ENCODE data around the gene SLC25A21.

The SLC25A21 gene

DNA sequence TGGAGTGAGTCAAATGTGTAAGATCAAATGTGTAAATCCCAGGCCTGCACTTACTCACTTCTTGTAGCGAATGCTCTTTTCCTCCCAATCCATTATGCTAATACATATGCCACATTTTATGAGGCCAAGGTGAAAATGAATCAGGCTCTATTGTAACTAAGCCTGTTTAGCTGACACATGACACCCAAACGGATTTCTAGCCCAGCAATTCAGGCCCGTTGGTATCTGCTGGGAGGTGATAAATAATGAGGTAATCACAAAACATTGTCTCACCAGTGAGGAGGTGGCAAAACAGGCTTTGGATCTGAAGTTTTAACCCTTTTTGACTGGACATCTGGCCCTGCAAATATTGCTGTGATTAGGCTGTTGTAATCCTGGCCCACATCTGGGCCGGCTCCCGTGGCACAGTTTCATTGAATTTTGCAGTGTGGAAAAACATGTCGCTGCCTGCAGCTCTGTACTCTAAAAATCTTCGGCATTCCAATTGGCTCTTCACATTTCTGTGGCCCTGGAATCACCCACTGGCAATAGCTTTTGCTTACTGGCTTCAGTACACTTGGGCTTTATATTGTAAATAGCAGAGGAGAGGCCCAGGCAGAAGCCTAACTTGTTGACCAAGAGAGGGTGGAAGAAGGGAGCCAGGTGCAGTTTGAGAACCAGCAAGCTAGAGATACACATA is 404.7 kb downstream of the SLC25A21 start:
- DNase-seq (ENCODE audit: low read depth in 2 of 2), result no peak

- DNase-seq (ENCODE audit: low read depth in 2 of 2), result no peak
Observed at GRCh38 chr14:36766974-36767373, 405.4 kb downstream of the SLC25A21 start.

- no peak for DNase-seq (ENCODE audit: low read depth in 2 of 2)
Observed at GRCh38 chr14:36757734-36758601, 414.4 kb downstream of the SLC25A21 start.

- no peak for DNase-seq (ENCODE audit: low read depth in 2 of 2)
Observed at GRCh38 chr14:36756226-36756625, 416.2 kb downstream of the SLC25A21 start.

DNA sequence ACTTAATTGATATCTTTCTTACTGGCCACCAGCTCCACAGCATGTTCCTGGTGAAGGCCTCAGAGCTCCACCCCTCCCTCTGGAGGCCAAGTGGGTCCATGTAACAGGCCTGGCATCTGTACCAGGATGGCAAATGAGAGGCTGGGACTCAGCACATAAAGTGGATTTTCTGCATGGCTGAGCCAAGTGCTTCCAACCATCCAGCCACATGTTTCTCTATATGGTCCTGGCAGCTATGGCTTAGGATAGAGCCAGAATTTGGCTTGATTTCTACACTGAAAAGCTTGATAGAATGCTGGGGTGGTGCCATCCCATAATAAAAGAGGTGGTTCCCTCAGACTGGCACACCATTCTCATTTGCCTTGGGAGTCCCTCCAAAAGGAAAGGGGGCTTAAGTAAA is 416.6 kb downstream of the SLC25A21 start:
- DNase-seq (ENCODE audit: low read depth in 2 of 2), result no peak

GRCh38 chr14:36751920-36752319 is 420.5 kb downstream of the SLC25A21 start:
- no peak for DNase-seq (ENCODE audit: low read depth in 2 of 2)

DNA sequence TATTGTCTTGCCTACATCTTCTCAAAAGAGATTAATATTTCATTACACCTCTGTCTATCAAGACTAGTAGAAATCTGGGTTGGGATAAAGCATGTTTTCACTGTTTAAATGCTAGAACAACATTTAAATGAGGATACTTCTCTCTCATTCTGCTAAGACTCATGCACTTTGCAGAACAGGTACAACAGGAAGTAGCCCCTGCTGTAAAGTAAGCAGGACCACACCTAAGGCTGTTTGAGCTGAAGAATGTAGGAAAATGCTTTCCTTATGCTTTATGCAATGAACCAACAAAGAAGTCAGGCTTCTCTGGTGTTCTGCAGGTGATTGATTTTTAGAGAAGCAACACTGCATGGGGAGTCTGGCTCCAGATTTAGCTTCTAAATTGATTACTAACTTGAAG is 421.3 kb downstream of the SLC25A21 start:
- DNase-seq (ENCODE audit: low read depth in 2 of 2), result no peak

- DNase-seq (ENCODE audit: low read depth in 2 of 2), result no peak
Observed at GRCh38 chr14:36750244-36750643, 422.2 kb downstream of the SLC25A21 start.

DNA sequence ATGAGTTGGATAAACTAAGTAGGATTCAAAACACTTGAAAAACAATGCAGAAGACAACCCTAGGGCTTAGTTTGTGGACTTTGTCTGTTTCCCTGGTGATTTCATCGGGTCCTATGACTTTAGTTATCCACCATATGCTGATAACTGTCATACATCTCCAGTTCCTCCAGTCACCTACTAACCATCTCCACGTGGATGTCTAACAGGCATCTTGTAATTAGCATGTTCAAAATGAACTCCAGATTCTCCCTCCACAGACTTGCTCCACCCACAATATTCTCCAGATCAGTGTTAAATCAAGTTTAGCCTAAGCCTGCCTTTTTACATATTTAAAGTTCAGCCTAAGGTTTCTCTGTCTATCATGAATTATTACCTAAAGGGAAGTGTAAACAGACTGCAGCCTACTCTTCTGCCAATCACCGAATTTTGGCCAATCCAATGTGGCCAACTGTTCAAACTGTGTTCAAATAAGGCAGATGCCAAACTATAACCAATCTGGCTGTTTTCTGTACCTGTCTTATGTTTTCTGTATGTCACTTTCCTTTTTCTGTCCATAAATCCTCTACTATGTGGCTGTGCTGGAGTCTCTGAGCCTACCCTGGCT is 423.7 kb downstream of the SLC25A21 start:
- DNase-seq (ENCODE audit: low read depth in 2 of 2), result no peak

DNA sequence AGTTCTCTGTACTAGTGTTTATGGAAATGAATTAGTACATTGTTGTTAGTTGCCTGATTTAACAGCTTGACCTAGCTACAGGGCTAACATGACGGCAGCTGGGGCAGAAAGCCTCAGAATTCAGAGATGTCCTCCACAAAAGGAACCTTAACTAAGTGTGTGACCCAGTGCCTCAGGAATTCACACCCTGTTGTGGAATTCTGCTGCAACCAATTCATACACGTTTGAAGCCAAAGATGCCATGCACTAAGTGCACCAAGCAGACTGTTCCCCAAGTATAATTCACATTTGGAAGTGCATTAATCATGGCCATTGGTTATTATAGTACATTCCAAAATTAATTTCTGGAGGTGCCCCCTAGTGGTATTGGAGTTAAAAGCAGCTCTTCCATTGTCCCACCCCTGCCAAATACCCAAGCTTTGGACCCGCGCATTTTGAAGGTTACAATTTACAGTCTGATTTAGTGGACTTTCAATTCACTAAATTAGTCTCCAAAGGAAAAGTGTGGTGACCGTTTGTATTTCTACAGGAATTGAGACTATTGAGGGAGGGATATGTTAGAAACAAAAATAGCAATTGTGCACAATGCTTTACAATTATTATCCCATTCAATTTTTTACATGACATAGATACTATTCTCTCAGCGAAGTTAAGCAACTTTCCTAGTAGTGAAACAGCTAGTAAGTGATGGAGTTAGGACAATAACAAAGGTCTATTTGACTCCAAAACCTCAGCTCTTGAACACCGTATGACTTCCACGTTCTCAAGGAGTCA is 424.8 kb downstream of the SLC25A21 start:
- no peak for DNase-seq (ENCODE audit: low read depth in 2 of 2)

GRCh38 chr14:36746872-36747271 is 425.5 kb downstream of the SLC25A21 start:
- DNase-seq (ENCODE audit: low read depth in 2 of 2), result no peak

DNA sequence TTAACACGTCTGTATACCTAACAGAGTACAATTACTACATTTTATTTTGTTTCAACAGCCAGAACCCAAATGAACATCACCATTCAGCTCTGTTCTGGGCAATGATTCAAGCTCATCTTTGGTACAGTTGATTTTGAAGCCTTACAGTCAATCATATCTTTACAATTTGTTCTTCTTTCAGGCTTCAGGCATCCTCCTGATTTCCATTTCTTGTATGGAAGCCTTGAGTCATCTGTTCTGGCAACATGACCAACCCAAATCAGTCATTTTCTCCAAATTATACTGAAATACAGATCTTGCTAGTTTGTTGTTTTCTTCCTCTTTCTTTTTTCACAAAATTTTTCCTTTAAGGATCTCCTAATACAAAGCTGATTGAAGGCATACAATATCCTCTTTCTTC is 430.5 kb downstream of the SLC25A21 start:
- DNase-seq (ENCODE audit: low read depth in 2 of 2), result no peak

GRCh38 chr14:36738269-36738668 is 434.1 kb downstream of the SLC25A21 start:
- no peak for DNase-seq (ENCODE audit: low read depth in 2 of 2)

DNA sequence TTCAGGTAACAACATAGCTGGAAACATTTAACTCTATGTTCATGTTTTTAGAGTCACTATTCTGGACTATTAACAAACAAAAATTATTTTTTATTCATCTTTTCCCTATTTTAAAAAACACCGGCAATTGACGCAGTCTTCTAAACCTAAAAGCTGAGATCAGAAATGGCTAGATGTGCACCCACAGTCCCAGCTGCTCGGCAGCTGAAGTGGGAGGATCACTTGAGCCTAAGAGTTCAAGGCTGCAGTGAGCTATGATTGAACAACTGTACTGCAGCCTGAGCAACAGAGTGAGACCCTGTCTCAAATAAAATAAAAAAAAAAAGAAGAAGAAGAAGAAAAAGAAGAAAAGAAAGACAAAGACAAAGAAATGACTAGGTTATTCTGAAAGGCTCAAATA is 446.3 kb downstream of the SLC25A21 start:
- DNase-seq (ENCODE audit: low read depth in 2 of 2), result no peak

DNA sequence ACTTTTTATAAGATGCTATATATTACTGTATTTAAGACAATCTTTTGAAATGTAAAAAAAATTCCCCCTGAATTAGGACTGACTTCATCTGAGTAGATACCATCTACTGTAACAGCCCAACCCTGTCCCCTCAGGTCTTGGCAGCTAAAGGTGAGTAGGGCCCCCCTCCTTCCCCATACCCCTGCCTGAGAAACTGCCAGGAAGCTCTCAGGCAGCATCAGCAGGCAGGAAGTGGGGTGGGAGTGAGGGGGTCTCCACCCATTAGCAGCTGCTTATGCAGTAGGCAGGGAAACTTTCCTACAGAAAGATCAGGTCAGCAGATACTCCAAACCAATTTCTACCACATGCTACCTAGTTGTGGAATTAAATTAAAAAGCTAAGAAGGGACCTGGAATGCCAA is 448.2 kb downstream of the SLC25A21 start:
- no peak for DNase-seq (ENCODE audit: low read depth in 2 of 2)

DNA sequence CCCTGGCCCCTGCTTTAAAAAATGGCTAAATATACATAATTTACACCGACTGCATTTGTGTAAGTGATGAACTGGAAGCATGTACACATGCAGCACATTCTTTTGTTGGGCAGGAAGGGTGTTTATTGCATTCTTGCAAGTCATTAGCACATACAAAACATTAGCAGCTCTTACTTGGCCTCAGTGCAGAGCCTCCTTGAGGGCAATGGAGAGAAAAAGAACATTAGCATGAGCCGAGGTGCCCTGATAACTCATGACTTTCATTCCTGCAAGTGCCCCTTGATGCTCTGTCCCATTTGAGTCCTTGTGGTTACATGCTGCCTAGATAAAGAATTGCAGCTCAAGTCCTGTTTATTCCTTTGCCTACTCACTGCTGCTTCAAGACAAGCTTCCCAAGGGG is 448.9 kb downstream of the SLC25A21 start:
- no peak for DNase-seq (ENCODE audit: low read depth in 2 of 2)

DNA sequence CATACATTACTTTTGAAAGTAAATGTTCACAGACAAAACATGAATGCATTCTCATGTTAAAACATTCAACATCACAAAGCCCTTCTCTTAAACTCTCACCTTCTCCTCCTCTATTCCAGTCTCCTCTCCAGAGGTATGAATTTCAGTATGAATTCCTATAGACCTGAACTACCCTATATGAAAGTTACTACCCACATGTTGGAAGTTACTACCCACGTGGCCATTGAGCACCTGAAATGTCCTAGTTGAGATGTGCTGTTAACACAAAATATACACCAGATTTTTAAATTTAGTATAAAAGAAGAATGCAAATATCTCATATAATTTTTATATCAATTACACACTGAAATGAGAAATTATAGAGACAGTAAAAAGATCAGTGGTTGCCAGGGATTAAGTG is 450.5 kb downstream of the SLC25A21 start:
- no peak for DNase-seq (ENCODE audit: low read depth in 2 of 2)

DNA sequence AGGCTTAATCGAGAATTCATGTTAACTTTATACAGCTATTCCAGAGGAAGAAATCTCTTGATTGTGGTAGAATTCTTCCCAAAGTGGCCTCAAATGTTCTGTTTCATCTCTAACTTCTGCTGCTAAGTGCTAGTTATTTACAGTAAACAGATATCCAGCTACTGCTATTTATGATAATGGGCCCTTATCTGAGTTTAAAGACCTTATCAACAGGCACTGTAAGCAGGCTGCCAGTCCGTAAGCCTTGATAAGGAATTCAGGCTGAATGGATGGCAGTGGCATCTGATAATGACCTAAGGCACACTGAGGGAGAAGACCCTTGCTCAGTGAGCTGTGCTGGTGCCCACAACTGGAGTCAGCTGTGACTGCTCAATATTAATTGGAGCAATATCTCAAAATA is 451.7 kb downstream of the SLC25A21 start:
- no peak for DNase-seq (ENCODE audit: low read depth in 2 of 2)

DNA sequence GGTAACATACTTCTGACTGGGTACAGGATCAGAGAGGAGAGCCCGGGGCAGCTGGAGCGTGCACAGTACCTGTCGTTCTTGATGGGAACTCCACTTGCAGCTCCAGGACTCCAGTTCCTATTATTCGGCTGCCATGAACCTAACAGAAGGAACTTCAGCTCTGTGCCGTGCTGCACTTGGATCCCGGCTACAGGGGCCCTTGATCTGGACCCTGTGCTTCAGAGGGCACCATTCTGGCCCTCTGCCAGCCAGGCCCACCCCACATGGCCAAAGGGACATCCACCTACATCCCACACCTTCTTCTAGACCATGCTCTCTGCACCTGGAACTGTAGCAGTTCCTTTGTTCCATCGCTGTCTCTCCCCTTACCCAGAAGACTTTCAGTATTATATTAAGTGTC is 452.6 kb downstream of the SLC25A21 start:
- DNase-seq (ENCODE audit: low read depth in 2 of 2), result no peak

DNA sequence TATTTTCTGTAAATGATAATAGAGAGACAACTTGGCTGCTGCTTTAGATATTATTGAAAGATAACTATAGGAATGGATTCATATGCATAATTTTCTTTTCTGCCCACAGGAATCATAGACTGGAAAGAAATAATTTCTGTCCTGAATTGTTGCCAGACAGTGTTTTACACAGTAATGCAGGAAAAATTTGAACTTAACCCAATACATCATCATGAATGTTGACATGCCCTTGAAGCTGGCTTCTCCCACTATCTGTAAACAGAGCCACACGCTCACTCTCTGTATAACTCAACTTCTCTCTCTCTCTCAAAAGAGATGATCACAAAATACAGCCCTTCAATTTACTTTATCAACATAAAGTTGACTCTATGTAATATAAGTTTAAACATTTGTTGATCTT is 454.2 kb downstream of the SLC25A21 start:
- DNase-seq (ENCODE audit: low read depth in 2 of 2), result no peak

GRCh38 chr14:36717363-36717762 is 455.0 kb downstream of the SLC25A21 start:
- no peak for DNase-seq (ENCODE audit: low read depth in 2 of 2)

DNA sequence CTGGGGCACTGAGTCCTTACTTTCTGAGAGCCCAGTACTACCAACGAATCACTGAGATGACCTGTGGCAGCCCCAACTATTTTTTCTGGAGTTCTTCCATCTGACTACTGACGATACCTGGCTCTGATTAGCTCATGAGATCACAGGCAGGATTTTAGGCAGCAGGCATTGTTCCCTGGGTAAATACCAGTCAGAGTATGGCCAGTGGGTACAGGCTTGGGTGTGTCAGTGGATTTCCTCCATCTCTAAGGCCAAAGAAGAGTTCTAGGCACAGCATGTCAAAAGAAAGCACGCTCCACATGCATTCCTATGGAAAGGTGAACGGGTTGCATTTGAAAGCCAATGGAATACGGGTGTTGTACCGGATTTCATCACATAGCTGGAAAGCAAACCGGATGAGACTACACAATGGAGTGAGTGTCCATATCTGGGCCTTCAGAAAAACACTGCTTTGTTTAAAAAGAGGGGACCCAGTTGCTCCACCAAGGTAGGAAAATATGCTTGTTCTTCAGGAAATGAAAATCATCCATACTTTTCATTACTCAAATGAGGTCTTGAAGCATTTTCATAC is 455.7 kb downstream of the SLC25A21 start:
- DNase-seq (ENCODE audit: low read depth in 2 of 2), result no peak

Data from stimulated activated CD8-positive, alpha-beta memory T cell treated with anti-CD3 and anti-CD28 coated beads, Interleukin-15, amount 100 ng/mL, for 4 hours (primary cell).